SK-N-SH (cell line): ENCODE measurements around the gene CRMP1. TPM values are rescaled to one million over a fixed set of nuclear protein-coding genes. Genes with fewer than 3 reads are reported as not detected.

Source experiments
- CTCF ChIA-PET: fragments of 300-600, 350-600 bp; formaldehyde crosslinking; extraction: SDS; loops from one replicate; lab custom pipeline; 2021; lab: Yijun Ruan, JAX
- POLR2A ChIA-PET: fragments of 350-600 bp; sonication (Branson Sonifier 250); formaldehyde crosslinking; extraction: SDS; loops from one replicate; lab custom pipeline; 2020; ENCODE audit warnings: antibody characterized with exemption, inconsistent platforms; lab: Yijun Ruan, JAX
- DNase-seq: peaks from one replicate; pipeline ENCODE4 v3.0.0; 2012
- H2AFZ ChIP-seq: fragments of 200-600 bp; sonication (generic); 2 replicates; pipeline ENCODE4 v1.8.1; 2016; ENCODE audit warnings: antibody characterized with exemption, mild to moderate bottlenecking, low read depth
- H3F3A ChIP-seq: fragments of 200-600 bp; sonication (generic); replicated peaks from 2 replicates; pipeline ENCODE3; 2016; ENCODE audit warnings: antibody characterized with exemption, mild to moderate bottlenecking; ENCODE audit not compliant: insufficient read depth
- H3K27ac ChIP-seq, 2 experiments: fragments of 200-500 bp in 1 of 2; fragments of 200-600 bp in 1 of 2; sonication (Bioruptor generic) in 1 of 2; sonication (generic), shearing (Covaris generic) in 1 of 2; 2 replicates each; pipeline versions ENCODE4 v1.5.1 to v1.6.1; 2014 to 2016; ENCODE audit warnings: low read depth in 2 of 2, inconsistent platforms in 1 of 2, low read length in 1 of 2, mild to moderate bottlenecking in 1 of 2, mixed read lengths in 1 of 2
- H3K27me3 ChIP-seq: fragments of 200-600 bp; sonication (generic), shearing (Covaris generic); 2 replicates; pipeline ENCODE4 v1.6.1; 2016; ENCODE audit warnings: mixed run types; ENCODE audit not compliant: insufficient read depth
- H3K36me3 ChIP-seq, 2 experiments: fragments of 200-500 bp in 1 of 2; fragments of 200-600 bp in 1 of 2; sonication (Bioruptor generic) in 1 of 2; sonication (generic) in 1 of 2; replicated peaks in 1 of 2; 2 replicates each; pipeline versions ENCODE3 to v1.5.1; 2014 to 2016; ENCODE audit warnings: low read length in 1 of 2, mild to moderate bottlenecking in 1 of 2; ENCODE audit not compliant: insufficient read depth in 2 of 2, control insufficient read depth in 1 of 2
- H3K4me1 ChIP-seq, 2 experiments: fragments of 200-500 bp in 1 of 2; fragments of 200-600 bp in 1 of 2; sonication (Bioruptor generic) in 1 of 2; sonication (generic), shearing (Covaris generic) in 1 of 2; 2 replicates each; pipeline versions ENCODE4 v1.5.1 to v1.6.1; 2014 to 2016; ENCODE audit warnings: low read depth in 1 of 2, low read length in 1 of 2, mixed run types in 1 of 2; ENCODE audit not compliant: insufficient read depth in 2 of 2, control insufficient read depth in 1 of 2
- H3K4me2 ChIP-seq: fragments of 200-600 bp; sonication (generic), shearing (Covaris generic); 2 replicates; pipeline ENCODE4 v1.6.1; 2017; ENCODE audit warnings: mixed run types
- H3K4me3 ChIP-seq, 2 experiments: fragments of 200-500 bp in 1 of 2; fragments of 200-600 bp in 1 of 2; sonication (Bioruptor generic) in 1 of 2; sonication (generic), shearing (Covaris generic) in 1 of 2; 2 replicates each; pipeline versions ENCODE4 v1.5.1 to v1.8.1; 2014 to 2016; ENCODE audit warnings: low read depth in 2 of 2, inconsistent platforms in 1 of 2, low read length in 1 of 2, mild to moderate bottlenecking in 1 of 2, mixed read lengths in 1 of 2, moderate library complexity in 1 of 2
- H3K79me2 ChIP-seq: fragments of 200-600 bp; sonication (generic); 2 replicates; pipeline ENCODE4 v1.8.1; 2017; ENCODE audit warnings: mild to moderate bottlenecking; ENCODE audit not compliant: insufficient read depth
- H3K9ac ChIP-seq: fragments of 200-600 bp; sonication (generic); 2 replicates; pipeline ENCODE4 v1.6.1; 2017; ENCODE audit warnings: mixed run types
- H3K9me2 ChIP-seq: fragments of 200-600 bp; sonication (generic); 2 replicates; pipeline ENCODE4 v1.6.1; 2017; ENCODE audit warnings: mixed run types
- H3K9me3 ChIP-seq: fragments of 200-600 bp; sonication (generic); 2 replicates; pipeline ENCODE4 v1.6.1; 2017; ENCODE audit warnings: mixed run types, mild to moderate bottlenecking, moderate library complexity
- H4K20me1 ChIP-seq: fragments of 200-600 bp; sonication (generic); 2 replicates; pipeline ENCODE4 v1.6.1; 2017; ENCODE audit warnings: mild to moderate bottlenecking, mixed run types; ENCODE audit not compliant: insufficient read depth
- CTCF ChIP-seq: fragments of 200-600 bp; sonication (generic); IDR thresholded peaks from 2 replicates; pipeline ENCODE4 v1.6.1; 2017; ENCODE audit warnings: antibody characterized with exemption, mild to moderate bottlenecking, moderate library complexity
- FOXJ3 ChIP-seq: sonication (generic); formaldehyde crosslinking; IDR thresholded peaks from 2 replicates; pipeline ENCODE4 v1.5.1; 2020; ENCODE audit warnings: mild to moderate bottlenecking, missing genetic modification reagents
- FOXM1 ChIP-seq: IDR thresholded peaks from 2 replicates; pipeline ENCODE4 v1.4.0; 2012; ENCODE audit warnings: low read depth, mild to moderate bottlenecking
- GABPA ChIP-seq: IDR thresholded peaks from 2 replicates; pipeline ENCODE4 v1.4.0; 2012; ENCODE audit warnings: low read depth, mild to moderate bottlenecking
- GATA2 ChIP-seq: sonication (generic); formaldehyde crosslinking; IDR thresholded peaks from 2 replicates; pipeline ENCODE4 v1.5.0; 2020; ENCODE audit warnings: mild to moderate bottlenecking, missing genetic modification reagents
- JUND ChIP-seq: IDR thresholded peaks from 2 replicates; pipeline ENCODE4 v1.4.0; 2012
- MXI1 ChIP-seq: IDR thresholded peaks from 2 replicates; pipeline ENCODE4 v1.6.1; 2012; ENCODE audit warnings: mild to moderate bottlenecking, low read depth, low read length, improper control_type of control experiment
- RAD21 ChIP-seq: IDR thresholded peaks from 2 replicates; pipeline ENCODE4 v1.6.1; 2012; ENCODE audit warnings: mild to moderate bottlenecking, low read length
- RCOR1 ChIP-seq: fragments of 150-350 bp; IDR thresholded peaks from 2 replicates; pipeline ENCODE4 v1.6.1; 2017; ENCODE audit warnings: antibody characterized with exemption, low read length
- REST ChIP-seq: IDR thresholded peaks from 2 replicates; pipeline ENCODE4 v1.6.1; 2012; ENCODE audit warnings: mild to moderate bottlenecking, low read depth, low read length, moderate library complexity
- RFX5 ChIP-seq: IDR thresholded peaks from 2 replicates; pipeline ENCODE4 v1.6.1; 2012; ENCODE audit warnings: mild to moderate bottlenecking, improper control_type of control experiment, low read length
- SMC3 ChIP-seq: IDR thresholded peaks from 2 replicates; pipeline ENCODE4 v1.6.1; 2012; ENCODE audit warnings: low read depth, low read length, improper control_type of control experiment
- TAF1 ChIP-seq: IDR thresholded peaks from 2 replicates; pipeline ENCODE4 v1.6.1; 2012; ENCODE audit warnings: low read depth, mild to moderate bottlenecking, low read length, moderate library complexity, borderline replicate concordance
- TCF12 ChIP-seq: IDR thresholded peaks from 2 replicates; pipeline ENCODE4 v1.4.0; 2012
- TEAD4 ChIP-seq: IDR thresholded peaks from 2 replicates; pipeline ENCODE4 v1.4.0; 2012; ENCODE audit warnings: mild to moderate bottlenecking, borderline replicate concordance; ENCODE audit not compliant: insufficient read depth
- USF1 ChIP-seq: IDR thresholded peaks from 2 replicates; pipeline ENCODE4 v1.4.0; 2012; ENCODE audit warnings: low read depth, borderline replicate concordance
- YY1 ChIP-seq: IDR thresholded peaks from 2 replicates; pipeline ENCODE4 v1.4.0; 2012; ENCODE audit warnings: low read depth, mild to moderate bottlenecking
- ZBTB33 ChIP-seq: IDR thresholded peaks from 2 replicates; pipeline ENCODE4 v1.4.0; 2012; ENCODE audit warnings: low read depth, borderline replicate concordance
- WGBS: methylation state at CpG from one replicate; pipeline ENCODE4 v1.1.6; 2017; ENCODE audit warnings: low lambda C conversion rate; 5-methylcytosine and 5-hydroxymethylcytosine counted together
- polyA plus RNA-seq, 3 experiments: library from polyadenylated mRNA; depleted of rRNA; stranded (reverse); fragments of >200 nt; gene quantifications; 2 replicates each; pipeline ENCODE4 v1.2.3, GENCODE V29; 2012
- TF ChIP-seq, protein P1 (sequence below): IDR thresholded peaks from 2 replicates; pipeline ENCODE4; 2012

Gene CRMP1
- polyA plus RNA-seq, 1 of the 3 experiments (the other 2 are of a cell fraction), result 3.4 TPM

DNA sequence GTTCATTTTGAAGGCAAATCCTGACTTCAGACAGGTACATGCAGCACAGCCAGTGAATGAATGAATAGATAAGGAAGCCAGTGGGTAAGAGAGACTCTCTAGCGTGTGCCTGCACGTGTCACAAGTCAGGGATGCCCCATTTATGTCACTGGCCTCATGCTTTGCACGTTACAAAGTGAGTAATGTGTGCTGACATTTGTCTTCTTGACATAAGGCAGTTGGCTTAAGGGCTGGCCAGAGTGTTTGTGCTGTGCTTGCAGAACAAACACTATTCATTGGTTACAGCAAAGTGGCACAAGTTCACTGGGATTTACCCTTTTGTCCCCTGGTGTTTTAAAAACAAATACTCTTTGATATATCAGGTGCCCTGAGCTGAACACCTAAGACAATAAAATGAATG lies 55.9 kb downstream of the CRMP1 start:
- no peak overlapping the region for H2AFZ ChIP-seq
- H3K27me3 ChIP-seq, result no peaks in the 10 kb centered on the region
- TF ChIP-seq RCOR1, result no peak
- TF ChIP-seq YY1, result no peak
- TF ChIP-seq SMC3, result no peak
- TF ChIP-seq RAD21, result no peak
- TF ChIP-seq GATA2 (CRISPR knock-in tag), result no peak
- TF ChIP-seq USF1, result no peak
- no peak for TF ChIP-seq MXI1
- TF ChIP-seq TEAD4, result no peak
- TF ChIP-seq TCF12, result no peak
- no peak for TF ChIP-seq JUND
- TF ChIP-seq TAF1, result no peak
- no peak for TF ChIP-seq CTCF
- TF ChIP-seq, protein P1, sequence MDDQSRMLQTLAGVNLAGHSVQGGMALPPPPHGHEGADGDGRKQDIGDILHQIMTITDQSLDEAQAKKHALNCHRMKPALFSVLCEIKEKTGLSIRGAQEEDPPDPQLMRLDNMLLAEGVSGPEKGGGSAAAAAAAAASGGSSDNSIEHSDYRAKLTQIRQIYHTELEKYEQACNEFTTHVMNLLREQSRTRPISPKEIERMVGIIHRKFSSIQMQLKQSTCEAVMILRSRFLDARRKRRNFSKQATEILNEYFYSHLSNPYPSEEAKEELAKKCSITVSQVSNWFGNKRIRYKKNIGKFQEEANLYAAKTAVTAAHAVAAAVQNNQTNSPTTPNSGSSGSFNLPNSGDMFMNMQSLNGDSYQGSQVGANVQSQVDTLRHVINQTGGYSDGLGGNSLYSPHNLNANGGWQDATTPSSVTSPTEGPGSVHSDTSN, result no peak
- no peak for TF ChIP-seq GABPA
- TF ChIP-seq RFX5, result no peak
- no peak for TF ChIP-seq FOXJ3
- TF ChIP-seq REST, result no peak
- no peak for TF ChIP-seq FOXM1
- no peak for TF ChIP-seq ZBTB33
- CTCF ChIA-PET, result interaction anchor here (1.0 kb wide), 1 partner anchor 16 kb away, joined by 3 read pairs; no protein-coding TSS in a partner anchor
- peaks cover 0 to under 1% of the 10 kb centered on the region in 2 experiments for H3K36me3 ChIP-seq
- POLR2A ChIA-PET, result interaction anchor here (1.2 kb wide), 1 partner anchor 10 kb away, joined by 3 read pairs; no protein-coding TSS in a partner anchor
- no peaks in the 10 kb centered on the region for H3K9me3 ChIP-seq
- no peak overlapping the region for H3K9ac ChIP-seq
- no peak for DNase-seq
- peaks cover 0 to 3% of the 10 kb centered on the region in 2 experiments; a peak in 1 of 4 replicates for H3K4me1 ChIP-seq
- 38% methylated on average over 3 of the region's 3 CpGs for WGBS
- H3K27ac ChIP-seq, result no peak overlapping the region; a peak in 1 of 4 replicates
- H3K9me2 ChIP-seq, result no peaks in the 10 kb centered on the region
- no peaks in the 10 kb centered on the region for H3F3A ChIP-seq
- H3K4me2 ChIP-seq, result no peak overlapping the region
- H3K4me3 ChIP-seq, result no peak overlapping the region
- no peaks in the 10 kb centered on the region for H3K79me2 ChIP-seq
- H4K20me1 ChIP-seq, result no peaks in the 10 kb centered on the region
